K562 (cell line): ENCODE data around the gene HIKESHI. TPM values are rescaled to one million over a fixed set of nuclear protein-coding genes. Genes with fewer than 3 reads are reported as not detected.

Experiments used
- ATAC-seq: fragments of 200-7000 bp; cut with Tn5 transposase; 3 replicates; pipeline ENCODE4 v1.9.1; 2020; ENCODE audit warnings: moderate library complexity
- BruUV-seq: library from RNA; stranded (reverse); fragments of 400-500 nt; replicated peaks from 2 replicates; lab custom pipeline; 2021; lab: Mats Ljungman, UMichigan
- CTCF ChIA-PET: fragments of 300-600 bp; formaldehyde crosslinking; extraction: SDS; loops from one replicate; lab custom pipeline; 2021; ENCODE audit warnings: low intra/inter-chr PET ratio; lab: Yijun Ruan, JAX
- POLR2A ChIA-PET: fragments of 300-600, 350-650 bp; sonication (Branson Sonifier 250); formaldehyde crosslinking; extraction: SDS; loops from one replicate; lab custom pipeline; 2021; ENCODE audit warnings: antibody characterized with exemption, inconsistent platforms; lab: Yijun Ruan, JAX
- DNase-seq, 4 experiments: peaks; one replicate each; pipeline versions ENCODE4 v3.0.0 to v3.0.0-alpha.2; 2011 to 2018; ENCODE audit warnings: low spot score in 3 of 4, mixed read lengths in 3 of 4; ENCODE audit errors: extremely low read depth in 1 of 4
- FAIRE-seq: peaks from 2 replicates; lab custom pipeline; 2011; peaks lifted over from hg19 to GRCh38; lab: Jason Lieb, UNC
- H2AFZ ChIP-seq: 2 replicates; pipeline ENCODE4 v1.6.0; 2011; ENCODE audit warnings: low read depth, low read length, control low read depth, inconsistent platforms
- H3K27ac ChIP-seq: fragments of 200-600 bp; 3 replicates; pipeline ENCODE4 v1.8.0; 2011; ENCODE audit warnings: low read depth, mild to moderate bottlenecking, control low read depth, inconsistent platforms, low read length, moderate library complexity, mixed read lengths; ENCODE audit errors: extremely low read depth
- H3K27me3 ChIP-seq, 2 experiments: fragments of 300-600 bp in 1 of 2; 2 replicates in 1 of 2; 3 replicates in 1 of 2; pipeline versions ENCODE4 v1.6.0 to v1.8.0; 2011; ENCODE audit warnings: inconsistent platforms in 2 of 2, low read length in 2 of 2, mild to moderate bottlenecking in 1 of 2, mixed read lengths in 1 of 2, moderate library complexity in 1 of 2; ENCODE audit not compliant: control insufficient read depth in 2 of 2, insufficient read depth in 2 of 2
- H3K36me3 ChIP-seq: fragments of 300-600 bp; 3 replicates; pipeline ENCODE4 v1.8.0; 2011; ENCODE audit warnings: mild to moderate bottlenecking, low read length, inconsistent platforms; ENCODE audit not compliant: control insufficient read depth, insufficient read depth
- H3K4me1 ChIP-seq, 2 experiments: fragments of 200-600 bp in 1 of 2; replicated peaks in 1 of 2; 2 replicates in 1 of 2; 3 replicates in 1 of 2; pipeline versions ENCODE4 v1.5.1 to v1.8.0; 2011; ENCODE audit warnings: inconsistent platforms in 2 of 2, low read length in 2 of 2, mild to moderate bottlenecking in 1 of 2, mixed read lengths in 1 of 2, moderate library complexity in 1 of 2; ENCODE audit not compliant: control insufficient read depth in 2 of 2, insufficient read depth in 2 of 2
- H3K4me2 ChIP-seq: 2 replicates; pipeline ENCODE4 v1.6.1; 2011; ENCODE audit warnings: low read length, control low read depth, inconsistent platforms, mixed read lengths; ENCODE audit not compliant: insufficient read depth
- H3K4me3 ChIP-seq: fragments of 200-600 bp; sonication (generic), shearing (Covaris generic); 2 replicates; pipeline ENCODE4 v1.5.1; 2016; ENCODE audit warnings: control low read depth, inconsistent platforms
- H3K79me2 ChIP-seq: fragments of 200-600 bp; 3 replicates; pipeline ENCODE4 v1.8.0; 2011; ENCODE audit warnings: low read length, inconsistent platforms; ENCODE audit not compliant: control insufficient read depth, insufficient read depth
- H3K9ac ChIP-seq, 2 experiments: 2 replicates each; pipeline versions ENCODE4 v1.6.0 to v1.6.1; 2011; ENCODE audit warnings: low read depth in 2 of 2, low read length in 2 of 2, control low read depth in 1 of 2, inconsistent platforms in 1 of 2, mild to moderate bottlenecking in 1 of 2, mixed read lengths in 1 of 2; ENCODE audit not compliant: insufficient read depth in 1 of 2
- H3K9me1 ChIP-seq: one replicate; pipeline ENCODE4 v1.6.0; 2011; ENCODE audit warnings: inconsistent platforms, mild to moderate bottlenecking, low read length, moderate library complexity; ENCODE audit not compliant: control insufficient read depth, insufficient read depth
- H3K9me3 ChIP-seq: replicated peaks from 2 replicates; pipeline ENCODE4 v1.5.1; 2011; ENCODE audit warnings: low read depth, low read length, inconsistent platforms; ENCODE audit not compliant: control insufficient read depth, insufficient read depth
- H4K20me1 ChIP-seq: replicated peaks from 2 replicates; pipeline ENCODE4 v1.6.1; 2011; ENCODE audit warnings: low read length, inconsistent platforms, mixed read lengths; ENCODE audit not compliant: control insufficient read depth, insufficient read depth
- WGBS: fragments of 100-300 bp; shearing (Covaris generic); methylation state at CpG from one replicate; pipeline ENCODE4 v1.1.6; 2016; ENCODE audit warnings: low coverage, mixed read lengths; ENCODE audit not compliant: insufficient coverage; ENCODE audit errors: missing lambda C conversion rate; 5-methylcytosine and 5-hydroxymethylcytosine counted together
- in situ Hi-C: fragments of 300-500 bp; cut with MboI; formaldehyde crosslinking; loops from 4 replicates; pipeline ENCODE4 v1.15.0; 2018; ENCODE audit warnings: inconsistent platforms, mixed read lengths
- intact Hi-C: fragments of 100-400 bp; cut with micrococcal nuclease; formaldehyde crosslinking; loops from 2 replicates; pipeline ENCODE4 v1.14.2; 2022
- polyA plus RNA-seq, 8 experiments: library from polyadenylated mRNA; depleted of rRNA in 4 of 8; stranded (reverse) in 5 of 8; unstranded in 3 of 8; fragments of >200 nt; fragmentation: Nextera tagmentation in 2 of 8; fragmentation: Illumina TruSeq in 1 of 8; extraction: Ambion mirVana in 2 of 8; extraction: Trizol in 1 of 8; gene quantifications; 2 replicates each; pipeline versions ENCODE4 v1.2.1 to v1.2.3, GENCODE V29; 2011 to 2014; ENCODE audit warnings: inconsistent platforms in 1 of 8, missing spikeins in 1 of 8
- total RNA-seq, 7 experiments: library from RNA; depleted of rRNA in 6 of 7; stranded (reverse); fragments of >200 nt in 6 of 7; fragmentation: Illumina TruSeq in 2 of 7; extraction: Trizol in 2 of 7; gene quantifications; 2 replicates each; pipeline versions ENCODE4 v1.2.1 to v1.2.3, GENCODE V29; 2011 to 2021; ENCODE audit warnings: low replicate concordance in 1 of 7
- TF ChIP-seq, protein P1 (sequence below): IDR thresholded peaks from 2 replicates; pipeline ENCODE4 v1.6.1; 2012; ENCODE audit warnings: low read depth, low read length, improper control_type of control experiment, borderline replicate concordance
- TF ChIP-seq, protein P2 (sequence below), 2 experiments: fragments of 450-650 bp; IDR thresholded peaks; 2 replicates each; pipeline ENCODE4 v1.6.1; 2018; ENCODE audit warnings: mild to moderate bottlenecking in 2 of 2, low read depth in 1 of 2; ENCODE audit not compliant: partially characterized antibody in 2 of 2

HIKESHI gene
- total and polyA plus RNA-seq, 9 of the 15 experiments (the other 6 are each of a cell fraction or from before 2014, with no cell fraction given) = 33.2 to 196 (median 62.7) TPM

DNA sequence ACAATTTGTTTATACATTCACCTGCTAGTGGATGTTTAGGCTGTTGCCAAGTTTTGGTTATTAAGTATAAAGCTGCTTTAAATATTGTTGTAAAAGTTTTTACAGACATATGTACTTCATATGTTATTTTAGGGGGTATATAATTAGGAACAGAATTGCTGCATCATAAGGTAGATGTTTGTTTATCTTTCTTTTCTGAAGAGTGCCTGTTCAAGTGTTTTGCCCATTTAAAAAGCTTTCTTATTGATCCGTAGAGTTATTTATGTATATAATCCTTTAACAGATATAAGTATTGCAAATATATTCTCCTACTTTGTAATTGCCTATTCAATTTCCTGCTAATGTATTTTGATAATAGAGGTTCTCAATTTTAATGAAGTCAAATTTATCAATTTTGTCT, 61.4 kb downstream of the HIKESHI start:
- Histone ChIP-seq H2AFZ (no peak overlapping the region), H3K27ac (no peak overlapping the region), H3K9ac (no peak overlapping the region), H3K9me3 (no peaks in the 10 kb centered on the region), H3K27me3 (no peaks in the 10 kb centered on the region), H3K79me2 (no peaks in the 10 kb centered on the region), H3K9me1 (no peaks in the 10 kb centered on the region), H3K36me3 (no peaks in the 10 kb centered on the region), H3K4me1 (no peaks in the 10 kb centered on the region; a peak in 1 of 5 replicates), H4K20me1 (no peaks in the 10 kb centered on the region), H3K4me3 (no peak overlapping the region), H3K4me2 (no peak overlapping the region)
- 4% methylated on average over 1 of the region's 1 CpG for WGBS
- POLR2A ChIA-PET = interaction anchor here (0.8 kb wide), 1 partner anchor 75 kb away, joined by 3 read pairs; no protein-coding TSS in a partner anchor
- in situ Hi-C loops (no loop called here), intact Hi-C loops (no loop called here)
- FAIRE-seq (no peak), ATAC-seq (no peak), DNase-seq (no peak)
- TF ChIP-seq, protein P1, sequence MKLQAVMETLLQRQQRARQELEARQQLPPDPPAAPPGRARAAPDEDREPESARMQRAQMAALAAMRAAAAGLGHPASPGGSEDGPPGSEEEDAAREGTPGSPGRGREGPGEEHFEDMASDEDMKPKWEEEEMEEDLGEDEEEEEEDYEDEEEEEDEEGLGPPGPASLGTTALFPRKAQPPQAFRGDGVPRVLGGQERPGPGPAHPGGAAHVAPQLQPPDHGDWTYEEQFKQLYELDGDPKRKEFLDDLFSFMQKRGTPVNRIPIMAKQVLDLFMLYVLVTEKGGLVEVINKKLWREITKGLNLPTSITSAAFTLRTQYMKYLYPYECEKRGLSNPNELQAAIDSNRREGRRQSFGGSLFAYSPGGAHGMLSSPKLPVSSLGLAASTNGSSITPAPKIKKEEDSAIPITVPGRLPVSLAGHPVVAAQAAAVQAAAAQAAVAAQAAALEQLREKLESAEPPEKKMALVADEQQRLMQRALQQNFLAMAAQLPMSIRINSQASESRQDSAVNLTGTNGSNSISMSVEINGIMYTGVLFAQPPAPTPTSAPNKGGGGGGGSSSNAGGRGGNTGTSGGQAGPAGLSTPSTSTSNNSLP = no peak
- TF ChIP-seq, protein P2, sequence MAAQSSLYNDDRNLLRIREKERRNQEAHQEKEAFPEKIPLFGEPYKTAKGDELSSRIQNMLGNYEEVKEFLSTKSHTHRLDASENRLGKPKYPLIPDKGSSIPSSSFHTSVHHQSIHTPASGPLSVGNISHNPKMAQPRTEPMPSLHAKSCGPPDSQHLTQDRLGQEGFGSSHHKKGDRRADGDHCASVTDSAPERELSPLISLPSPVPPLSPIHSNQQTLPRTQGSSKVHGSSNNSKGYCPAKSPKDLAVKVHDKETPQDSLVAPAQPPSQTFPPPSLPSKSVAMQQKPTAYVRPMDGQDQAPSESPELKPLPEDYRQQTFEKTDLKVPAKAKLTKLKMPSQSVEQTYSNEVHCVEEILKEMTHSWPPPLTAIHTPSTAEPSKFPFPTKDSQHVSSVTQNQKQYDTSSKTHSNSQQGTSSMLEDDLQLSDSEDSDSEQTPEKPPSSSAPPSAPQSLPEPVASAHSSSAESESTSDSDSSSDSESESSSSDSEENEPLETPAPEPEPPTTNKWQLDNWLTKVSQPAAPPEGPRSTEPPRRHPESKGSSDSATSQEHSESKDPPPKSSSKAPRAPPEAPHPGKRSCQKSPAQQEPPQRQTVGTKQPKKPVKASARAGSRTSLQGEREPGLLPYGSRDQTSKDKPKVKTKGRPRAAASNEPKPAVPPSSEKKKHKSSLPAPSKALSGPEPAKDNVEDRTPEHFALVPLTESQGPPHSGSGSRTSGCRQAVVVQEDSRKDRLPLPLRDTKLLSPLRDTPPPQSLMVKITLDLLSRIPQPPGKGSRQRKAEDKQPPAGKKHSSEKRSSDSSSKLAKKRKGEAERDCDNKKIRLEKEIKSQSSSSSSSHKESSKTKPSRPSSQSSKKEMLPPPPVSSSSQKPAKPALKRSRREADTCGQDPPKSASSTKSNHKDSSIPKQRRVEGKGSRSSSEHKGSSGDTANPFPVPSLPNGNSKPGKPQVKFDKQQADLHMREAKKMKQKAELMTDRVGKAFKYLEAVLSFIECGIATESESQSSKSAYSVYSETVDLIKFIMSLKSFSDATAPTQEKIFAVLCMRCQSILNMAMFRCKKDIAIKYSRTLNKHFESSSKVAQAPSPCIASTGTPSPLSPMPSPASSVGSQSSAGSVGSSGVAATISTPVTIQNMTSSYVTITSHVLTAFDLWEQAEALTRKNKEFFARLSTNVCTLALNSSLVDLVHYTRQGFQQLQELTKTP (IDR thresholded peaks at IDR 0.05; ENCODE audit: low read depth in 1 of 2, partially characterized antibody in 2 of 2) = peak in 1 of 2 experiments; percentile 98
- BruUV-seq = no TSS peak
- CTCF ChIA-PET = no interaction called here
